Measurements from ENCODE around the gene STON2. TPM values are rescaled to one million over a fixed set of nuclear protein-coding genes. Genes with fewer than 3 reads are reported as not detected.

The STON2 gene
- total and polyA plus RNA-seq, 2 of the 13 experiments (the other 11 are each of a cell fraction or from before 2014, with no cell fraction given), result 2.1 to 11.0 TPM

DNA sequence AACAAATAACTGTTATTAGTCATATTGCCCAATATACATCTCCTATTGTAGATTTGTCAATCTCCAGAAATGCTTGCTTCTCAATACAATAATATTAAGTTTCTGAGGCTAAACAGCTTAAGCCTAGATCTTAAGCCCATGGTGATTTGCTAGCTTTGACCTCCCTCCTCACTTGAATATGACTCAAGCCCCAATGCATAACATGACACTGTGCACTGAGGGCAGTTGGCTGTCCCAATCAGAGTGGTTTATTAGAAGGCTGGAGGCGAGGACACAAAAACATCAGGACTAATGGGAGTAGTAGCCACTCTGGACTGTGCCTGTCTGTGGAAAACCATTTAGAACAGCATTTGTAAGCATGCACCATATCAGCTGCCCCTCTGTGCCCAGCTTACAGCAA is 98.3 kb downstream of the STON2 start:
- CTCF ChIA-PET (ENCODE audit: low intra/inter-chr PET ratio, low total read pairs), result no interaction called here
- no peaks in the 10 kb centered on the region for H3K79me2 ChIP-seq (ENCODE audit: insufficient read depth, low read length)
- DNase-seq (ENCODE audit: low spot score), result no peak
- intact Hi-C loops (cut with micrococcal nuclease; ENCODE audit: unreplicated experiment) (loop anchor here (2.0 kb wide), 2 partner anchors 17 to 33 kb away; no protein-coding TSS in a partner anchor), in situ Hi-C loops (cut with HindIII; ENCODE audit: extremely low pct_ligation_motif_present, low pct_unique_long_range_greater_than_20kb) (no loop called here)
- no peaks in the 10 kb centered on the region for H4K20me1 ChIP-seq (ENCODE audit: insufficient read depth, low read length)
- no peak for ATAC-seq
- H3K36me3 ChIP-seq (replicated peaks in 1 of 2; ENCODE audit: control insufficient read depth in 1 of 2, insufficient read depth in 2 of 2, low read length in 2 of 2), result no peaks in the 10 kb centered on the region
- no peak overlapping the region for H3K4me2 ChIP-seq (ENCODE audit: low read depth, low read length)
- no peak for FAIRE-seq
- no TSS peak for BruUV-seq (replicated peaks)
- no peak overlapping the region for H3K4me3 ChIP-seq (replicated peaks in 1 of 3; ENCODE audit: insufficient read depth in 1 of 3, low read depth in 2 of 3, low read length in 3 of 3)
- WGBS (ENCODE audit: low lambda C conversion rate), result no CpG with 5 or more reads among the region's 1 CpG
- H3K27ac ChIP-seq (ENCODE audit: extremely low read length, insufficient read depth, low read length), result peak overlapping the region; percentile 91
- H3K9ac ChIP-seq (ENCODE audit: insufficient read depth, low read depth, low read length), result no peak overlapping the region
- no peaks in the 10 kb centered on the region for H3K9me3 ChIP-seq (ENCODE audit: low read length)
- POLR2A ChIA-PET, result interaction anchor here (0.9 kb wide), 1 partner anchor 83 kb away, joined by 3 read pairs; no protein-coding TSS in a partner anchor
- peaks cover 42% of the 10 kb centered on the region for H3K4me1 ChIP-seq (ENCODE audit: insufficient read depth, low read length)
- H3K27me3 ChIP-seq (ENCODE audit: control insufficient read depth in 1 of 2, insufficient read depth in 2 of 2, low read length in 2 of 2), result no peaks in the 10 kb centered on the region
- H2AFZ ChIP-seq (ENCODE audit: low read length), result no peak overlapping the region
- TF ChIP-seq, protein P1, sequence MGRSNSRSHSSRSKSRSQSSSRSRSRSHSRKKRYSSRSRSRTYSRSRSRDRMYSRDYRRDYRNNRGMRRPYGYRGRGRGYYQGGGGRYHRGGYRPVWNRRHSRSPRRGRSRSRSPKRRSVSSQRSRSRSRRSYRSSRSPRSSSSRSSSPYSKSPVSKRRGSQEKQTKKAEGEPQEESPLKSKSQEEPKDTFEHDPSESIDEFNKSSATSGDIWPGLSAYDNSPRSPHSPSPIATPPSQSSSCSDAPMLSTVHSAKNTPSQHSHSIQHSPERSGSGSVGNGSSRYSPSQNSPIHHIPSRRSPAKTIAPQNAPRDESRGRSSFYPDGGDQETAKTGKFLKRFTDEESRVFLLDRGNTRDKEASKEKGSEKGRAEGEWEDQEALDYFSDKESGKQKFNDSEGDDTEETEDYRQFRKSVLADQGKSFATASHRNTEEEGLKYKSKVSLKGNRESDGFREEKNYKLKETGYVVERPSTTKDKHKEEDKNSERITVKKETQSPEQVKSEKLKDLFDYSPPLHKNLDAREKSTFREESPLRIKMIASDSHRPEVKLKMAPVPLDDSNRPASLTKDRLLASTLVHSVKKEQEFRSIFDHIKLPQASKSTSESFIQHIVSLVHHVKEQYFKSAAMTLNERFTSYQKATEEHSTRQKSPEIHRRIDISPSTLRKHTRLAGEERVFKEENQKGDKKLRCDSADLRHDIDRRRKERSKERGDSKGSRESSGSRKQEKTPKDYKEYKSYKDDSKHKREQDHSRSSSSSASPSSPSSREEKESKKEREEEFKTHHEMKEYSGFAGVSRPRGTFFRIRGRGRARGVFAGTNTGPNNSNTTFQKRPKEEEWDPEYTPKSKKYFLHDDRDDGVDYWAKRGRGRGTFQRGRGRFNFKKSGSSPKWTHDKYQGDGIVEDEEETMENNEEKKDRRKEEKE (IDR thresholded peaks at IDR 0.05), result no peak
- no peak for TF ChIP-seq BRCA1 (CRISPR knock-in tag; IDR thresholded peaks at IDR 0.05)
- TF ChIP-seq, protein P2, sequence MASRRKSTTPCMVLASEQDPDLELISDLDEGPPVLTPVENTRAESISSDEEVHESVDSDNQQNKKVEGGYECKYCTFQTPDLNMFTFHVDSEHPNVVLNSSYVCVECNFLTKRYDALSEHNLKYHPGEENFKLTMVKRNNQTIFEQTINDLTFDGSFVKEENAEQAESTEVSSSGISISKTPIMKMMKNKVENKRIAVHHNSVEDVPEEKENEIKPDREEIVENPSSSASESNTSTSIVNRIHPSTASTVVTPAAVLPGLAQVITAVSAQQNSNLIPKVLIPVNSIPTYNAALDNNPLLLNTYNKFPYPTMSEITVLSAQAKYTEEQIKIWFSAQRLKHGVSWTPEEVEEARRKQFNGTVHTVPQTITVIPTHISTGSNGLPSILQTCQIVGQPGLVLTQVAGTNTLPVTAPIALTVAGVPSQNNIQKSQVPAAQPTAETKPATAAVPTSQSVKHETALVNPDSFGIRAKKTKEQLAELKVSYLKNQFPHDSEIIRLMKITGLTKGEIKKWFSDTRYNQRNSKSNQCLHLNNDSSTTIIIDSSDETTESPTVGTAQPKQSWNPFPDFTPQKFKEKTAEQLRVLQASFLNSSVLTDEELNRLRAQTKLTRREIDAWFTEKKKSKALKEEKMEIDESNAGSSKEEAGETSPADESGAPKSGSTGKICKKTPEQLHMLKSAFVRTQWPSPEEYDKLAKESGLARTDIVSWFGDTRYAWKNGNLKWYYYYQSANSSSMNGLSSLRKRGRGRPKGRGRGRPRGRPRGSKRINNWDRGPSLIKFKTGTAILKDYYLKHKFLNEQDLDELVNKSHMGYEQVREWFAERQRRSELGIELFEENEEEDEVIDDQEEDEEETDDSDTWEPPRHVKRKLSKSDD (CRISPR knock-in tag; IDR thresholded peaks at IDR 0.05; ENCODE audit: low read depth), result no peak
- TF ChIP-seq ZNF780A (CRISPR knock-in tag; IDR thresholded peaks at IDR 0.05), result no peak
- TF ChIP-seq, protein P3, sequence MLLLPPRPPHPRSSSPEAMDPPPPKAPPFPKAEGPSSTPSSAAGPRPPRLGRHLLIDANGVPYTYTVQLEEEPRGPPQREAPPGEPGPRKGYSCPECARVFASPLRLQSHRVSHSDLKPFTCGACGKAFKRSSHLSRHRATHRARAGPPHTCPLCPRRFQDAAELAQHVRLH (CRISPR knock-in tag; IDR thresholded peaks at IDR 0.05; ENCODE audit: borderline replicate concordance, low read depth), result no peak
- no peak for TF ChIP-seq REPIN1 (CRISPR knock-in tag; IDR thresholded peaks at IDR 0.05; ENCODE audit: borderline replicate concordance, low read depth)
- TF ChIP-seq, protein P4, sequence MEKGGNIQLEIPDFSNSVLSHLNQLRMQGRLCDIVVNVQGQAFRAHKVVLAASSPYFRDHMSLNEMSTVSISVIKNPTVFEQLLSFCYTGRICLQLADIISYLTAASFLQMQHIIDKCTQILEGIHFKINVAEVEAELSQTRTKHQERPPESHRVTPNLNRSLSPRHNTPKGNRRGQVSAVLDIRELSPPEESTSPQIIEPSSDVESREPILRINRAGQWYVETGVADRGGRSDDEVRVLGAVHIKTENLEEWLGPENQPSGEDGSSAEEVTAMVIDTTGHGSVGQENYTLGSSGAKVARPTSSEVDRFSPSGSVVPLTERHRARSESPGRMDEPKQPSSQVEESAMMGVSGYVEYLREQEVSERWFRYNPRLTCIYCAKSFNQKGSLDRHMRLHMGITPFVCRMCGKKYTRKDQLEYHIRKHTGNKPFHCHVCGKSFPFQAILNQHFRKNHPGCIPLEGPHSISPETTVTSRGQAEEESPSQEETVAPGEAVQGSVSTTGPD (CRISPR knock-in tag; IDR thresholded peaks at IDR 0.05), result no peak
- TF ChIP-seq, protein P5, sequence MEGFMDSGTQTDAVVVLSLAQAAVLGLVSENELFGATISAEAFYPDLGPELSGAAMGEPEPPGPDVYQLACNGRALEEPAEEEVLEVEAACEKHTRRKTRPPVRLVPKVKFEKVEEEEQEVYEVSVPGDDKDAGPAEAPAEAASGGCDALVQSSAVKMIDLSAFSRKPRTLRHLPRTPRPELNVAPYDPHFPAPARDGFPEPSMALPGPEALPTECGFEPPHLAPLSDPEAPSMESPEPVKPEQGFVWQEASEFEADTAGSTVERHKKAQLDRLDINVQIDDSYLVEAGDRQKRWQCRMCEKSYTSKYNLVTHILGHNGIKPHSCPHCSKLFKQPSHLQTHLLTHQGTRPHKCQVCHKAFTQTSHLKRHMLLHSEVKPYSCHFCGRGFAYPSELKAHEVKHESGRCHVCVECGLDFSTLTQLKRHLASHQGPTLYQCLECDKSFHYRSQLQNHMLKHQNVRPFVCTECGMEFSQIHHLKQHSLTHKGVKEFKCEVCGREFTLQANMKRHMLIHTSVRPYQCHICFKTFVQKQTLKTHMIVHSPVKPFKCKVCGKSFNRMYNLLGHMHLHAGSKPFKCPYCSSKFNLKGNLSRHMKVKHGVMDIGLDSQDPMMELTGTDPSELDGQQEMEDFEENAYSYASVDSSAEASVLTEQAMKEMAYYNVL (CRISPR knock-in tag; IDR thresholded peaks at IDR 0.05; ENCODE audit: borderline replicate concordance), result no peak
- no peak for TF ChIP-seq ZBTB38 (CRISPR knock-in tag; IDR thresholded peaks at IDR 0.05)
- TF ChIP-seq EEA1 (CRISPR knock-in tag; IDR thresholded peaks at IDR 0.05; ENCODE audit: borderline replicate concordance), result no peak
- no peak for TF ChIP-seq RELA (CRISPR knock-in tag; IDR thresholded peaks at IDR 0.05)
- TF ChIP-seq PTBP1 (IDR thresholded peaks at IDR 0.05; ENCODE audit: low read depth, low read length, poor library complexity, severe bottlenecking), result no peak
- TF ChIP-seq, protein P6, sequence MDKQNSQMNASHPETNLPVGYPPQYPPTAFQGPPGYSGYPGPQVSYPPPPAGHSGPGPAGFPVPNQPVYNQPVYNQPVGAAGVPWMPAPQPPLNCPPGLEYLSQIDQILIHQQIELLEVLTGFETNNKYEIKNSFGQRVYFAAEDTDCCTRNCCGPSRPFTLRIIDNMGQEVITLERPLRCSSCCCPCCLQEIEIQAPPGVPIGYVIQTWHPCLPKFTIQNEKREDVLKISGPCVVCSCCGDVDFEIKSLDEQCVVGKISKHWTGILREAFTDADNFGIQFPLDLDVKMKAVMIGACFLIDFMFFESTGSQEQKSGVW (CRISPR knock-in tag; IDR thresholded peaks at IDR 0.05; ENCODE audit: borderline replicate concordance), result no peak
- TF ChIP-seq CHD4 (IDR thresholded peaks at IDR 0.05; ENCODE audit: borderline replicate concordance, low read length), result no peak
